Neutrophil (primary cell): Measurements from ENCODE around the gene ISG15.

Experiments used
- H3K27ac ChIP-seq: fragments of 200-600 bp; sonication (generic); 2 replicates; pipeline ENCODE4 v1.5.1; 2016; ENCODE audit warnings: mild to moderate bottlenecking, moderate library complexity
- H3K27me3 ChIP-seq: fragments of 200-600 bp; sonication (generic); 2 replicates; pipeline ENCODE4 v1.6.0; 2016; ENCODE audit warnings: mild to moderate bottlenecking
- H3K36me3 ChIP-seq: fragments of 200-600 bp; sonication (generic); 2 replicates; pipeline ENCODE4 v1.5.1; 2017
- H3K4me1 ChIP-seq, 2 experiments: fragments of 200-600 bp in 1 of 2; sonication (generic) in 1 of 2; 1 replicate in 1 of 2; 2 replicates in 1 of 2; pipeline versions ENCODE4 v1.5.1 to v1.6.1; 2013 to 2016; ENCODE audit warnings: low read depth in 1 of 2, low read length in 1 of 2, mild to moderate bottlenecking in 1 of 2, moderate library complexity in 1 of 2; ENCODE audit not compliant: control insufficient read depth in 1 of 2, insufficient read depth in 1 of 2
- H3K4me3 ChIP-seq, 2 experiments: fragments of 200-600 bp in 1 of 2; sonication (generic) in 1 of 2; 1 replicate in 1 of 2; 2 replicates in 1 of 2; pipeline ENCODE4 v1.5.1; 2013 to 2016; ENCODE audit warnings: low read depth in 1 of 2, low read length in 1 of 2, mild to moderate bottlenecking in 1 of 2, moderate library complexity in 1 of 2
- H3K9me3 ChIP-seq: fragments of 200-600 bp; sonication (generic); 2 replicates; pipeline ENCODE4 v1.5.1; 2016
- CTCF ChIP-seq: fragments of 200-600 bp; sonication (generic); IDR thresholded peaks from 2 replicates; pipeline ENCODE4 v1.5.1; 2016; ENCODE audit warnings: antibody characterized with exemption

ISG15 gene

GRCh38 chr1:1033731-1034438, 20.6 kb downstream of the ISG15 start:
- no peak for TF ChIP-seq CTCF
- Histone ChIP-seq H3K27ac (no peak overlapping the region), H3K36me3 (no peaks in the 10 kb centered on the region), H3K4me3 (no peak overlapping the region), H3K4me1 (peaks cover 4 to 15% of the 10 kb centered on the region in 2 experiments), H3K27me3 (peaks cover 83% of the 10 kb centered on the region), H3K9me3 (no peaks in the 10 kb centered on the region)

- Histone ChIP-seq H3K27ac (no peak overlapping the region), H3K27me3 (peaks cover 88% of the 10 kb centered on the region), H3K9me3 (no peaks in the 10 kb centered on the region), H3K4me1 (peaks cover 4 to 15% of the 10 kb centered on the region in 2 experiments), H3K36me3 (no peaks in the 10 kb centered on the region), H3K4me3 (no peak overlapping the region)
- TF ChIP-seq CTCF = no peak
Observed at GRCh38 chr1:1034439-1034781, 21.1 kb downstream of the ISG15 start.

- peaks cover 98% of the 10 kb centered on the region for H3K27me3 ChIP-seq
Observed at GRCh38 chr1:1035291-1035943, 22.1 kb downstream of the ISG15 start.

GRCh38 chr1:1037366-1038327, 24.4 kb downstream of the ISG15 start:
- Histone ChIP-seq H3K36me3 (no peaks in the 10 kb centered on the region), H3K4me1 (peaks cover 12 to 23% of the 10 kb centered on the region in 2 experiments), H3K27me3 (peaks cover 100% of the 10 kb centered on the region), H3K9me3 (no peaks in the 10 kb centered on the region), H3K4me3 (no peak overlapping the region), H3K27ac (no peak overlapping the region)
- TF ChIP-seq CTCF = no peak

More at GRCh38 chr1:1035291-1035943, 22.1 kb downstream of the ISG15 start:
- no peak overlapping the region for H3K4me3 ChIP-seq
- no peak overlapping the region for H3K27ac ChIP-seq
- no peak for TF ChIP-seq CTCF
- H3K36me3 ChIP-seq = no peaks in the 10 kb centered on the region
- H3K4me1 ChIP-seq = peaks cover 11 to 20% of the 10 kb centered on the region in 2 experiments
- H3K9me3 ChIP-seq = no peaks in the 10 kb centered on the region

GRCh38 chr1:1038694-1039093, 25.4 kb downstream of the ISG15 start:
- H3K9me3 ChIP-seq = no peaks in the 10 kb centered on the region
- H3K27me3 ChIP-seq = peaks cover 95% of the 10 kb centered on the region
- TF ChIP-seq CTCF = no peak
- peaks cover 7 to 13% of the 10 kb centered on the region in 2 experiments for H3K4me1 ChIP-seq
- no peaks in the 10 kb centered on the region for H3K36me3 ChIP-seq
- H3K4me3 ChIP-seq = no peak overlapping the region
- no peak overlapping the region for H3K27ac ChIP-seq
